ENCODE data around the gene CREB3L1.

Gene CREB3L1

DNA sequence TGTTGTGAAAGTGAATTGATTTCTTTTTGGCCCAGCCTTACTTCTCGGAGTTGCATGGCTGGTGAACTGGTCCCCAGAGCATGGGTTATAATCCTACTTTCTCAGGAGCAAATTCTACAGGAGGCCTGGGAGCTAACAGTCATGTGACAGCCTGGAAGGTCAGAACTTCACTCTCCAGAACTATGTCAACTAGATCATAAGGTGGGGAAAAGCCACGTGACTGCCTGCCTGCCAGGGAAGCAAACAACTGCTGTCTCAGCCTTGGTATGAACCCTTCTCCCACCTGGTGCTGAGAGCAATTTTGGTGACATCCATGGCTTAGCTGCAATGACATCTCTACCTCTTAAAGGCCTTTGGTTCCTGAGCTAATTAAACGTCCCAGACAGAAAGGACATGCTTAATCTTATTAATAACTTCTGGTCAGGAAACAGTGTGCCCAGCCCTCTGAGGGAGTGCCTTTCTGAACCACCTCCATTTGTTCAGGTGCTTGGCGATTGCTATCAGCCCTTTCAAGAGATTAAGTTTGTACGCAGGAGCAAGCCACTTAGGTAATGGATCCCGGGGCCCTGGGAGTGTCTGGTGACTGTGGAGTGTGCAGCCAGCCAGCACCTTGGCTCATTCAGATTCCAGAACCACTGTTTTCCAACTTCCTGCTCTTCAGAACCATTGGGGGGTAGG, 1.4 kb upstream of the CREB3L1 start:
- CTCF ChIA-PET: interaction anchor here (1.3 to 7.2 kb wide), 6 partner anchors 11 to 91 kb away, joined by 3 to 96 read pairs (median 52); no protein-coding TSS in a partner anchor
- DNase-seq (ENCODE audit: low read depth, low spot score): no peak
- no peak overlapping the region for H3K4me3 ChIP-seq (ENCODE audit: low read depth, low read length)
- TF ChIP-seq, protein P1, sequence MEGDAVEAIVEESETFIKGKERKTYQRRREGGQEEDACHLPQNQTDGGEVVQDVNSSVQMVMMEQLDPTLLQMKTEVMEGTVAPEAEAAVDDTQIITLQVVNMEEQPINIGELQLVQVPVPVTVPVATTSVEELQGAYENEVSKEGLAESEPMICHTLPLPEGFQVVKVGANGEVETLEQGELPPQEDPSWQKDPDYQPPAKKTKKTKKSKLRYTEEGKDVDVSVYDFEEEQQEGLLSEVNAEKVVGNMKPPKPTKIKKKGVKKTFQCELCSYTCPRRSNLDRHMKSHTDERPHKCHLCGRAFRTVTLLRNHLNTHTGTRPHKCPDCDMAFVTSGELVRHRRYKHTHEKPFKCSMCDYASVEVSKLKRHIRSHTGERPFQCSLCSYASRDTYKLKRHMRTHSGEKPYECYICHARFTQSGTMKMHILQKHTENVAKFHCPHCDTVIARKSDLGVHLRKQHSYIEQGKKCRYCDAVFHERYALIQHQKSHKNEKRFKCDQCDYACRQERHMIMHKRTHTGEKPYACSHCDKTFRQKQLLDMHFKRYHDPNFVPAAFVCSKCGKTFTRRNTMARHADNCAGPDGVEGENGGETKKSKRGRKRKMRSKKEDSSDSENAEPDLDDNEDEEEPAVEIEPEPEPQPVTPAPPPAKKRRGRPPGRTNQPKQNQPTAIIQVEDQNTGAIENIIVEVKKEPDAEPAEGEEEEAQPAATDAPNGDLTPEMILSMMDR (IDR thresholded peaks at IDR 0.05; ENCODE audit: insufficient read depth, low read length, missing control alignments): no peak
- POLR2A ChIA-PET: interaction anchor here (0.9 kb wide), 1 partner anchor 19 kb away, joined by 3 read pairs; no protein-coding TSS in a partner anchor

DNA sequence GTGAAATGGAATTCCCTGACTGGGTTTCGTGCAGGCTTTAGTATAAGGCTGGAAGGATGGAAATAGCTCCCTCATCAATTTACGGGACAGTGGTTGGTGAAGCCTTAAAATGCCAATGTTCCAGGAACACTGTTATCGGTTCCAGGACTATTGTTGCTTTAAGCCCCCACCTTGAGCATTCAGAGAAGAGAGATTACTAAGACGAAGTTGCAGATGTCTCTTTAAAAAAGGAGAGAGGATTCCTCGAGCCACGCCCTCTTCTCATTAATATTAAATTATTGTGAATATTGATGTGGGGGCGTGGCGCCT, 195 bp upstream of the CREB3L1 start:
- DNase-seq (ENCODE audit: low read depth, low spot score): no peak
- H3K4me3 ChIP-seq (ENCODE audit: low read depth, low read length): peak overlapping the region; percentile 95
- CTCF ChIA-PET: interaction anchor here (0.9 to 7.2 kb wide), 15 partner anchors 9 to 114 kb away, joined by 3 to 96 read pairs (median 7); partner anchors contain the start of gene CHRM4

DNA sequence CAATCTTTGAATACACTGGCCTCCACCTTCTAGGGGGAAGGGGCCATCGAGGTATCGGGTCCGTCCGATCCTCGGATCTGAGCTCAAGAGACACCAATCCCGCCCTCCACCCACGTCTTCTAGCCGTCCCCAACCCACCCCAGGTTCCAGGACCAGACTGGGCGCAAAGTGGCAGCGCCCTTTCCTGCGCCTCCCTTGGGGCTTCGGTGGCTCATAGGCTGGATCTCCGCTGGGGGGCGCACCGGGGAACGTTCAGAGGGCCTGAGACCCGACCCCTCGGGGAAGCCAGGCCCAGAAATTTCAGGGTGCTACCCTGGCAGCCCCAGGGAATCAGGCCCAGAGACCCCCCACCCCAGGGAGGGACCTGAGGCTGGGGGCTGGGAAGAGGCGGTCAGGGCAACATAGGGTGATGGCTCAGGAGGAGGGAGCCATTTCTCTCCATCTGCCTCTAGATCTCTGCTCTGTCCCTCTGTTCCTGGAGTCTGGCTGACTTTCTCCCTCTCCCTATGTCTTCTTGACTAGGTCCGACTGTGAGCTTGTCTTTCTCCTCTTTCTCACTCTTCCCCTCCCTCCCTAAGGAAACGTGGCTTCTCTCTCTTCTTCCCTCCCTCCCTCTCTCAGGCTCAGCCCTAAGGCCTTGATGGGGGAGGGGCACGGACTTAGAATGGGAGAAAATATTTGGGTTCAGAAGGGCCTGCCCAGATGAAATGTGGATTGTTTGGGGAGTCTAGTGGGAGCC, 1.1 kb downstream of the CREB3L1 start:
- TF ChIP-seq, protein P1 (IDR thresholded peaks at IDR 0.05; ENCODE audit: insufficient read depth, low read length, missing control alignments): peak; percentile 90

More for the DNA sequence above, 195 bp upstream of the CREB3L1 start:
- POLR2A ChIA-PET: interaction anchor here (0.9 to 5.1 kb wide), 9 partner anchors 9 to 53 kb away, joined by 3 to 58 read pairs (median 5); no protein-coding TSS in a partner anchor
- TF ChIP-seq, protein P1 (IDR thresholded peaks at IDR 0.05; ENCODE audit: insufficient read depth, low read length, missing control alignments): no peak

DNA sequence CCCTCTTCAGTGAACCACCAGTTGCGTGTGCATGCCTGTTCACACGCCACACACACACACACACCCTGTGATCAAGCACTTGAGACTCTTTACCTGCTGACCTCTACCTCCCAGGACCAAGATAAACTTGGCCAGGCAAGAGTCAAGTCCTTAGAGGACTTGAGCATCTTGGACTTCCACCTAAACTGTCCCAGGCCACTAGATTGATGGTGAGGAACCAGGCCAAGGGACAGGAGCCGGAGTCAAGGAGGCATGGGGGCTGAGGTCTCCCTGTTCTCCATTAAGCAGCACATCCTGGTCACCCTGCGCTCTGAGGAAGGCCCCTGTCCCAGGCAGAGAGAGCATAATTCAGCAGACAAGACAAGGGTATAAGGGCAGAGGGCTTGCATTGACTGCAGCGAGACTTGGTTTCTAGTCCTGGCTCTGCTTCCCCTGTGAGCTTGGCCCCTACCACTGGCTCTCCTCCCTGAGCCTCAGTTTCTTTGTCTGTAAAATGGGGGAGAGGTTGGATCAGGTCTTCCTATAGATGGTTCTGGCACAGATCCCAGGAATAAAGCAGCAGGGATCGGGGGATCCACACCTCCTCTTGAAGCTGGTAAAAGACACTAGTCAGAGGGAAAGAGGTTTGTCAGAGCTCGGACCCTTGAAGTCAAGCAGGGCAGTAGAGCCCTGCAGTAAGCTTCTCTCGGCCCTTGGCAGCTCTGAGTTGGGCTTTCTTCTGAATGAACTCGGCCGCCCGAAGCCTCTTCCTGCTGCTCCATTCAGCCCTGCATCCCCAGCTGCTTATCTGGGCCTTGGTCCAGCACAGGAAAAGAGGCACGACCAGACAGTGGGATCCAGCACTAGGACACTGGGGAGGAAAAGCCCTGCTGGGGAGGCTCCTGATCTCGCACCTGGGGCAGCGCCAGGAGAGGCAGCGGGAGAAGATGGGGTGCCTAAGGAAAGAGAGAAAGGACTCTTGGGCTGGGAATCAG, 2.0 kb downstream of the CREB3L1 start:
- H3K4me3 ChIP-seq (ENCODE audit: low read depth, low read length): peak overlapping the region; percentile 95
- CTCF ChIA-PET: interaction anchor here (1.0 to 7.2 kb wide), 16 partner anchors 7 to 155 kb away, joined by 3 to 96 read pairs (median 17); no protein-coding TSS in a partner anchor
- TF ChIP-seq, protein P1 (IDR thresholded peaks at IDR 0.05; ENCODE audit: insufficient read depth, low read length, missing control alignments): no peak
- DNase-seq (ENCODE audit: low read depth, low spot score): no peak
- POLR2A ChIA-PET: interaction anchor here (1.1 to 5.1 kb wide), 5 partner anchors 12 to 41 kb away, joined by 3 to 58 read pairs (median 34); no protein-coding TSS in a partner anchor

More for the DNA sequence above, 1.1 kb downstream of the CREB3L1 start:
- ChIA-PET POLR2A (interaction anchor here (0.6 to 5.1 kb wide), 6 partner anchors 8 to 40 kb away, joined by 3 to 58 read pairs (median 32); no protein-coding TSS in a partner anchor), CTCF (interaction anchor here (0.7 to 7.2 kb wide), 23 partner anchors 8 to 113 kb away, joined by 3 to 96 read pairs (median 5); partner anchors contain the start of gene CHRM4)
- DNase-seq (ENCODE audit: low read depth, low spot score): no peak
- peak overlapping the region; percentile 95 for H3K4me3 ChIP-seq (ENCODE audit: low read depth, low read length)

DNA sequence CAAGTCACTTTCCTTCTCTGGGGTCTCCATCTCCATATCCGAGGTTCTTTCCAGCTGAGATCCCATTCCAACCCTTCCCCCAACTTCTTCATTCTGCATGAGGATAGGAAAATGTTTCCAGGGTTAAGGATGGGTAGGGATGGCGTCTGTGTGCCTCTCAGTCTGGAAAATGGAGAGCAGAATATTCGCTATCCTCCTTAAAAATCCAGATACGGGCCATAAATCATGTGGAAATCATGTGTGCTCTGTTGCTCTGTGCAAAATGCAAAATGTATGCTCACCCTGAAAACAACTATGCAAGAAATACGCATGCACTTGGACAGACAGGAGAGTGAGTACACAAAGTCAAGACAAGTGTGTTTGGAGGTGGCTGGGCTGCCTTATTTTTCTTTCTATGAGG, 3.2 kb downstream of the CREB3L1 start:
- POLR2A ChIA-PET: interaction anchor here (1.2 to 5.1 kb wide), 4 partner anchors 8 to 42 kb away, joined by 3 to 58 read pairs (median 24); no protein-coding TSS in a partner anchor
- DNase-seq (ENCODE audit: low read depth, low spot score): no peak
- CTCF ChIA-PET: interaction anchor here (1.1 to 7.2 kb wide), 5 partner anchors 9 to 156 kb away, joined by 3 to 96 read pairs (median 52); no protein-coding TSS in a partner anchor
- TF ChIP-seq, protein P1 (IDR thresholded peaks at IDR 0.05; ENCODE audit: insufficient read depth, low read length, missing control alignments): no peak
- H3K4me3 ChIP-seq (ENCODE audit: low read depth, low read length): peak overlapping the region; percentile 58
